Left ventricle myocardium inferior (tissue), 1 donor: ENCODE measurements around the gene LTF. TPM values are rescaled to one million over a fixed set of nuclear protein-coding genes. Genes with fewer than 3 reads are reported as not detected.

Source experiments
- DNase-seq: peaks from one replicate; pipeline ENCODE4 v3.0.0-alpha.2; 2020
- H3K27ac ChIP-seq: fragments of 200-600 bp; replicated peaks from 2 replicates; pipeline ENCODE4 v1.8.0; 2021
- H3K27me3 ChIP-seq: fragments of 200-600 bp; 2 replicates; pipeline ENCODE4 v1.8.0; 2021; ENCODE audit warnings: low read depth
- H3K36me3 ChIP-seq: fragments of 200-600 bp; 2 replicates; pipeline ENCODE4 v1.8.0; 2021
- H3K4me1 ChIP-seq: fragments of 200-600 bp; 2 replicates; pipeline ENCODE4 v1.8.0; 2021
- H3K4me3 ChIP-seq: fragments of 200-600 bp; 2 replicates; pipeline ENCODE4 v1.8.0; 2021; ENCODE audit warnings: mild to moderate bottlenecking, moderate library complexity
- H3K9me3 ChIP-seq: fragments of 200-600 bp; replicated peaks from 2 replicates; pipeline ENCODE4 v1.8.0; 2021
- CTCF ChIP-seq: fragments of 200-600 bp; IDR thresholded peaks from 2 replicates; pipeline ENCODE4 v1.8.0; 2021; ENCODE audit warnings: antibody characterized with exemption, mild to moderate bottlenecking, borderline replicate concordance
- intact Hi-C: fragments of 100-400 bp; cut with micrococcal nuclease; formaldehyde crosslinking; loops from one replicate; pipeline ENCODE4 v1.11.0; 2022
- long read RNA-seq: library from polyadenylated mRNA; unstranded; transcript quantifications from one replicate; pipeline ENCODE4 v2.0.0, GENCODE V29; 2021
- total RNA-seq: library from RNA; stranded (reverse); fragmentation: NEBNext Ultra II Directional; extraction: Animal tissue kit (Norgen Biotek cat#: 25700); gene quantifications from one replicate; pipeline ENCODE4 v1.2.1, GENCODE V29; 2021
- donor health status: DM: no; HTN: yes; CAD: no; lungs with severe emphysema.

Gene LTF
- 2.7 TPM for total RNA-seq
- long read RNA-seq, partial matches to known transcripts = 0 of 6 reads
- long read RNA-seq, other reads (novel, unspliced or antisense) = 1 of 6 reads

DNA sequence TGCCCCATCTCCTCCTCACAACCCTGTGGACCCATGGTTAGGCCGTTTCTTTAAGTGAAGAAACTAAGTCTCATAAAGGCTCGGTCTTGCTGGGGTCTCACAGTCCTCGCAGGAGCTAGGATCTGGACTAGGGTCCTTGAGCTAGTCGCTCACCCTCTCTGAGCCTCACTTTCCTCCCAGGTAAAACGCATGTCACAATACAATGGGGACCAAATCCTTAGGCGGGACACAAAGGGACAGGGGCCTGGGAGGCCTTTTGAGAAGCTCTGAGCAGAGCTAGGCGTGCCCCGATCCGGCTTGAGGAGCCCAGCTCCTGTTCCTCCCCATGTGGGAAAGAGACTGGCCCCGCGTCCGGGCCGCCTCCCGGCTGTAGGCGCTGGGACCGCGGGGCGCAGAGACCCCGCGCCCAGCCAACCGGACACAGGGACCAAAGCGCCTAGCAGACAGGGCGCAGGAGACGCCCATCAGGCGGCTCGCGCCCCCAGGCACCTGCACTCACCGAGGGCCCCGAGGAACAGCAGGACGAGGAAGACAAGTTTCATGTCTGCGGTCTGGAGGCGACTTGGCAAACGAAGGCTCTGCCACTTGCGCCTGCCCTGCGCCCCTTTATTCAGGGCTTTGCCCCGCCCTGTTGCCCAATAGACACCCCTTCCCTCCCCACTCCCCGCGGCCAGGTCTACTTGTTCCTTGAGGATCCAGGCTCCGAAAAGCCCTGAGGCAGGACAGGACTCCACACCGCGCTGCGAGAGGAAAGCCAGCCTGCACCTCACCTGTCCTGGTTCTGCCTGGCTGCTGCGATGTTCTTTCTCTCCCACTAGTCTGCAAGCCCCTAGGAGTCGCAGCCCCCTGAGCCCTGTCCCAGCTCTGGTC is at the start of gene LTF:
TSS of gene LTF (minus strand) at position 580 of the 870 bp plus-strand sequence. CDS start at position 542, 38 bp downstream.
- Histone ChIP-seq H3K27ac (peak within 1 kb of the TSS; percentile 88), H3K4me3 (peak within 1 kb of the TSS; percentile 58), H3K4me1 (peaks cover 57% of the 10 kb centered on the region), H3K9me3 (no peaks in the 10 kb centered on the region), H3K36me3 (peaks cover 5% of the 10 kb centered on the region), H3K27me3 (peaks cover 25% of the 10 kb centered on the region)
- intact Hi-C loops = no loop called here
- no peak for DNase-seq
- no peak for TF ChIP-seq CTCF

DNA sequence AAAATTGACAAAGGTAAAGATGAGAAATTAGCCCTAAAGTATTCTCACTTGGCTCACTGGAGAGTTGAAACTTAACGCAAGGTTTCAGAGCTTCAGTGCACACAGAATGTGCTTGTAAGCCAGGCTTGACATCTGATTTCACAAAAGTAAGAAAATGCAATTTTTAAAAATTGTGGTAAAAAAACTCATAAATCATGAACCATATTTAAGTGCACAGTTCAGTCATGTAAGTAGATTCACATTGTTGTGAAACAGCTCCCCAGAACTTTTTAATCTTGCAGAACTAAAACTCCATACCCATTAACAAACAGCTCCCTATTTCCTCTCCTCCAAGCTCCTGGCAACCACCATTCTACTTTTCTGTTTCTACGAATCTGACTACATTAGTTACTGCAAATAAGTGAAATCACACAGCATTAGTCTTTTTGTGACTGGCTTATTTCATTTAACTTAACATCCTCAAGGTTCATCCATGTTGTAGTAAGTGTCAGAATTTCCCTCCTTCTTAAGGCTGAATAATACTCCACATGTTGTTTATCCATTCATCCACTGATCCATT is 47.6 kb upstream of the LTF start:
- no peak overlapping the region for H3K4me3 ChIP-seq
- H3K9me3 ChIP-seq = no peaks in the 10 kb centered on the region
- H3K27ac ChIP-seq = no peak overlapping the region
- no peaks in the 10 kb centered on the region for H3K4me1 ChIP-seq
- H3K27me3 ChIP-seq = no peaks in the 10 kb centered on the region
- no peak for DNase-seq
- intact Hi-C loops = loop anchor here (5.0 kb wide), 1 partner anchor 295 kb away; no protein-coding TSS in a partner anchor
- no peaks in the 10 kb centered on the region for H3K36me3 ChIP-seq
- no peak for TF ChIP-seq CTCF

- Histone ChIP-seq H3K27ac (no peak overlapping the region), H3K36me3 (no peaks in the 10 kb centered on the region), H3K4me1 (no peaks in the 10 kb centered on the region), H3K27me3 (no peaks in the 10 kb centered on the region), H3K9me3 (no peaks in the 10 kb centered on the region), H3K4me3 (no peak overlapping the region)
- TF ChIP-seq CTCF = no peak
- DNase-seq = no peak
- intact Hi-C loops = loop anchor here (5.0 kb wide), 1 partner anchor 298 kb away; no protein-coding TSS in a partner anchor
Measured at GRCh38 chr3:46509661-46510187, 45.0 kb upstream of the LTF start.

GRCh38 chr3:46508850-46509591 is 44.3 kb upstream of the LTF start:
- DNase-seq = no peak
- H3K36me3 ChIP-seq = no peaks in the 10 kb centered on the region
- no peaks in the 10 kb centered on the region for H3K4me1 ChIP-seq
- no peaks in the 10 kb centered on the region for H3K9me3 ChIP-seq
- H3K4me3 ChIP-seq = no peak overlapping the region
- TF ChIP-seq CTCF = no peak
- no peak overlapping the region for H3K27ac ChIP-seq
- H3K27me3 ChIP-seq = no peaks in the 10 kb centered on the region
- intact Hi-C loops = no loop called here

DNA sequence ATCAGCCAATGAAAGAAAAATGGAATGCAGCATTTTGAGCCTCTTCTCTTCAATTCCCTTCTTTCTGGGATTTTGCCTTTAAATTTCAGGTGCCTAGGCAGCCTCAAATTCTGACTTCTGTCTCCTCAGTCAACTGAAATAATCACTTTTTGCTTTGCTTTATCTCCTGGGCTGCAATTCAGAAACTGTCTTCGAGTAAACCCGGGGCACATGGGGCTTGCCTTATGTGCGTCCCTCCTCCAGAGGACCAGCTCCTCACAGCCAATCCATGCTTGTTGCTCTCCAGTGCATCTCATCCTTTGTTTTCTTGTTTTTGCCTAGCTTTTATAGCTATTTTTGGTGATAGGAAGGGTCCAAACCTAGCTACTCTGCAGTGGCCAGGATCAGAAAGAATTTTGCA is 41.8 kb upstream of the LTF start:
- H3K27ac ChIP-seq = no peak overlapping the region
- no peaks in the 10 kb centered on the region for H3K9me3 ChIP-seq
- peaks cover 6% of the 10 kb centered on the region for H3K4me1 ChIP-seq
- intact Hi-C loops = no loop called here
- H3K4me3 ChIP-seq = no peak overlapping the region
- no peaks in the 10 kb centered on the region for H3K36me3 ChIP-seq
- no peaks in the 10 kb centered on the region for H3K27me3 ChIP-seq
- DNase-seq = no peak
- TF ChIP-seq CTCF = no peak
